GM19468 (cell line): ENCODE results near the gene TRAK1.

Experiments
- ATAC-seq: cut with Tn5 transposase; IDR thresholded peaks from one replicate; pipeline ENCODE4 v1.9.1; 2021; ENCODE audit warnings: mild to moderate bottlenecking, moderate library complexity, moderate number of reproducible peaks; ENCODE audit not compliant: unreplicated experiment; ENCODE audit errors: extremely low read depth

The TRAK1 gene

DNA sequence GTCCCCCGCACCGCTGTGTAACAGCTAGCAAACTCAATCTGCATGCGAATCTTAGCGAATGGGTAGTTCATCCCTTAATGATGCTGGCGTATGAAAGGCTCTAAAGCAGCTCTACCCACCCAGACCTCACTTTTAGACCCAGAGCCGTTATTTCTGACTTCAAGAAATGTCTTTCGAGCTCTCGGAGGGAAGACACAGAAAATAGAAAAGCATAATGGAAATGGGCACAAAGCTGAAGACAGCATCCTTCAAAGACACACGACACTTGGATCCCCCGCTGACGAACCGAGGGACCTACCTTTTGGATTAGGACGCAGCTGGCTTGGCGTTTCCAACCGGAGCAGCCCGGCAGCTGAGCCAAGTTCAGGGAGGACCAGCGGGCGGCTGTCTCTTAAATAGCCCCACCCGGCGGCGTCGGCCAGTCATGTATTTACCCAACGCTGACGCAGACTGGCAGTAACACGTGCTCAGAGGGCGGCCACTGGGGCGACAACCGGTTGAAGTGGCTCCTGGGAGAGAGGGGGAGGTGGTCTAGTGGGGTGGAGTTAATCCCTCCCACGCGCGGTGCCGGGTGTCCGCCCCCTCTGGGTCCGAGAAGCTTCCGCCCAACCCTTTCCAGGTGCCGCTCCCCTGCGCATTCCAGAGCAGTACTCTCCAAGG lies 173.4 kb downstream of the TRAK1 start:
- no peak for ATAC-seq

DNA sequence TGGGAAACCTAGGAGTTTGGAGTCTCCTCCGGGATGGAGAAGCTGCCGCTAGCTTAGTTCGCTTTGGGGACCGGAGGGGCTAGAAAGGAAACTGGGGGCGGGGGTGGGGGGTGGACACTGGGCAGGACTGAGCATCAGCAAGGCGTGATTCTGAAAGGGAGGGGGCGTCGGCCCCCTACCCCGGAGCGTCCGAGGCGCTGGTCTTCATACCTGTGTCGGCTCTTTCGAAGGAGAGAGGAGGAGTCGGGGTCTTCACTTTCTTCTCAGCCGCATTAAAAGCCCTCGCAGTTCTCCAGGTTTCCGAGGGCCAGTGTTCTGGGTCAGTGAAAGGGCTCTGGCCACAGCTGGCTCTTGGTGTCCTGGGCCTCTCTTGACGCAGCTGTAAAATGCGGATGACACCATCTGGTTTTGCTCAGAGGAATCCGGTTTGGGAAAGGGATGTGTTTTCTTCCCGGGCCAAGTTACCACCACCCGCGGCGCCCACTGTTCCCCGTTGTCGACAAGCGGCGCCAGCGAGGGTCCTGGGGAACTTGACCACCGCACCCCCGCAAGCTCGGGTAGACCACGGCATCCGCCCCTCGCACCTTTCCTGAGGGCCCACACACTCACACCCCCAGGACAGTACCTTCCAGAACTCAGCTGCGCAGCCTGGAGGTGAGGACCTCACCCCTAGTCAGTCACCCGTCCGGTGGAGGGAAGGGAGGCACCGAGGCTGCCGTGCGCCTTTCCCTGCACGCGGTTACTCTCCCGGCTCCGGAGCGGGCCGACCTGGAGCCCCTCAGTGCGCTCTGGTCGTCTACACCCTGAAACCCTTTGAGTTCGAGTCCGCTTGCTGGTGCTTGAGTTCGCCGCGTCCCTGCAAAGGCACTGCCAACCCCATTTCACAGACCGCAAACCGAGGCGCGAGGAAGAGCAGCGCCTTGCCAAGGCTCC lies 174.2 kb downstream of the TRAK1 start:
- ATAC-seq, result no peak

DNA sequence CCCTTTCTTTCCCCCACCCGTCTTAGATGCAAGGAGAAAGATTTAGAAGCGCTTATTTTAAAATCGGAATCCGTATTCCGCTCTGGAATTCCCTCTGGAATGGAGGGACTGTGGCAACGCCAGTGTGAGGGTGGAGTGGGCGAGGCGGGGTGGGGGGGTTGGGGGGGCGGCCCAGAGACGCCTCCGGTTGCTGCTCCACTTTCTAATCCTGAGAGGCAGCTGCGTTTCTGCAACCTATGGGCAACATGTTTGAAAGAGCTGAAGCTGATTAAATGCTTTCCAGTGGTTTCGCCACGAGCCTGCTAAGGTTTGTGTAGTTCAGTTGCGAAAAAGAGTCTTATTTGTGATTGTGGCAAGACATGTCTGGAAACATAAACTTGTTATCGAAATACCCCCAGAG lies 174.9 kb downstream of the TRAK1 start, which contains the start of gene CCK:
TSS of gene CCK (minus strand) at position 101 of the 400 bp plus-strand sequence. CDS start 2,555 bp downstream, outside the sequence.
- no peak for ATAC-seq

DNA sequence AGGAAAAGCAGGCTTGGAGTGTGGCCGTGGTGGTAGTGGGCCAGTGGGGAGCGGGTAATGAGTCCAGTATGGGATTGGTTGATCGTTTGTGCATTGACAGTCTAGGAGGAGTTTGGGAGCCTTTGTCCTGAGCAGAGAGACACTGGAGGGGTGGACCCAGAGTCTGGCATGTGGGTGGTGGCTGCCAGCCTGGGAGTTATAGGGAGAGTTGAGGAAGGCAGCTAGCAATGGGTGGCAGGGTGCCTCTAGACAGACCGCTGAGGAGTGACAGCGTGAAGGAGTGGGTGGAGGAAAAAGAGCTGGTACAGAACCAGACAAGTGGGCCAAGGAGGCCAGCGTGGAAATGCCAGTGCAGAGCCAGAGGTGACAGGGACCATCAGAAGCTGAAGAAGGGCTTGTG lies 176.7 kb downstream of the TRAK1 start:
- ATAC-seq, result no peak

DNA sequence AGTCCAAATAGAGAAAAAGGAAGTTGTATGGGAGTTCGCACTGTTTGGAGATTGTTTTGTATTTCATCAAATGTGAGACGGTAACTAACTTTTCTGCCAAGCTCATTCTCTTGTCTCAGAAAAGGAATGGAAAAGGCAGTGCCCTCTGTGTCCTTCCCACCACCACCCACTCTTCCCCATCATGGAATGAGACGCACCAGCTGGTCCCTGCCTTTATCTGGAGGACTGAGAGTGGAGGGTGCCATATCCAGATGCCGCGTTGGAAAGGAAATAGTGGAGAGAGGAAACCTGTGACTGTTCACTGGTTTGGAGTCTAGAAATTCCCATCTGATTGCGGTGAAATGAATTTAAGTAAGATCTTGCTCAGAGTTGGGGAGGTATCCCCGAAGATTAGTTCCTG lies 178.5 kb downstream of the TRAK1 start:
- no peak for ATAC-seq

DNA sequence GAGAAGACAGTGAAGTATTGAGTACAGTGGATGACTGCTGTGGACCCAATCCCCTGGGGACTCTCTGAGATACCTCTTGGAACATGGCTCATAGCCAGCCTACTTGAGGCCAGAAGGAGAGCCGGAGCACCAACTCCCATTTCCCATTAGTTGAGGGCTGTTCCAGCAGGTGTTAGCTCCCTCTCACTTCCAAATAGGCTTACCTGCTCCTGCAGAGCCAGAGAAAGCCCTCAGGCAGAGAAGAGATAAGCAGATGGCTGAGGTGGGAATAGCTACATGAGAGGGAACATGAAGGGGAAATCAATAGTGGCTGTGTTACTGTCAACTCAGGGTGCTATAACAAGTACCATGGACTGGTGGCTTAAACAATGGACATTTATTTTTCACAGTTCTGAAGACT lies 179.4 kb downstream of the TRAK1 start:
- no peak for ATAC-seq

DNA sequence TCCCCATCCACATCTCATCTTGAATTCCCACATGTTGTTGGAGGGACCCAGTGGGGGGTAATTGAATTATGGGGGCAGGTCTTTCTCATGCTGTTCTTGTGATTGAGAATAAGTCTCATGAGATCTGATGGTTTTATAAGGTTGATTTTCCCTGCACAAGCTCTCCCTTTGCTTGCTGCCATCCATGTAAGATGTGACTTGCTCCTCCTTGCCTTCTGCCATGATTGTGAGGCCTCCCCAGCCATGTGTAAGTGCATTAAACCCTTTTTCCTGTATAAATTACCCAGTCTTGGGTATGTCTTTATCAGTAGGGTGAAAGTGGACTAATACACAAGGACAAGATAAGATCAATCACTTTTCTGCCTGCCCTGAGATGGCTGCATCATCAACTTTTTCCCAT lies 180.6 kb downstream of the TRAK1 start:
- ATAC-seq, result no peak

DNA sequence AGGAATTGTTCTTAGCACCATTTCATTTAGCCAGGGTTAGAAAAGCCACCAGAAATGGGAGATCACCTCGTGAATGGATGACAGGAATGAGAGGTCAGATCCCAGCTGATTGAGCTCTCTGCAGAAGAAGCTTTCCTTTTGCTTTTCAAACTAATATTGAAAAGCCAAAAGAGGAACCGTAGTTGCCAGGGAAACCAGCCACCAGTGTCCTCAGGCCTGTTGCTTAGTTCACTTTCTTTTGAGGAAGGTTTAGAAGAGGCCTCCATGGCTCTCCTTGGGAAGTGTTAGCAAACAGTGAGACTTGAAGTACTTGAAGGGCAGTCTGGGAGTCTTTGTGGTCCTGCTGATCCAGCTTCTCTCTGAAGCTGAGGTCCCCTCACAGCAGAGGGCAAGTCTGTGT lies 182.2 kb downstream of the TRAK1 start:
- no peak for ATAC-seq

DNA sequence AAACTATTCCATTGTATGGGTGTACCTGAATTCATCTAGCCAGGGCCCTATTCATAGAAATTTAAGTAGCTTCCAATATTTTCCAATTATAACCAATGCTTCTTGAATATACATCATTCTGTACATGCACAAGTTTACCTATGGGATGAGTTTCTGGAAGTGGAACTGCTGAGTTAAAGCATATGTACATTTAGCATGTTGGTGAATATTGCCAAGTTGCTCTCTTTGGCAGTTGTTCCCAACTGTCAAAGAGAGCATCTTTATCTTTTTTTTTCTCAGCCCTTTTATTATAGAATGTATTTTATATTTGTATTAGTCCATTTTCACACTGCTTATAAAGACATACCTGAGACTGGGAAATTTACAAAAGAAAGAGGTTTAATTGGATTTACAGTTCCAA lies 183.1 kb downstream of the TRAK1 start:
- ATAC-seq, result no peak

DNA sequence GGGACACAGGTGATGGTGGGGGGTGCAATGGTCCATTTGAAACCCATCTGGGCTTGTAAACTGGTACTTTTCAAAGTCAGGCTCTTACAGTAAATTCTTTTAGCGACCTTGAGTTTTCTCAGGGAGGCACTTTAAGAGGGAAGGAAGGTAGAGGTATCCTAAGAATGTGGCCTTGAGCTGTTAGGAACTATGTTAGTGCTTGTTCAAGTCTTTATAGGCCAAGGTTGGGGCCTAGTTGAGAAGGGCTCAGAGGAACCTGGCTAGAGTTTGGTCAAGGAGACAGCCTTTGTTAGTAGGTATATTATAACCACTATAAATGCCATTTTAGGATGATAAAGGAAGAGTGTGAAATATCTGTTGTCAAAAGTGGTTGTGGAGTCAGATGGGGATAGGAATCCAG lies 184.1 kb downstream of the TRAK1 start:
- ATAC-seq, result no peak
